SIG-M5 treated with dmso at 0.1 percent for 504 hours (cell line): ENCODE data around the gene NINJ2.

Experiments
- DNase-seq: peaks from one replicate; lab custom pipeline; 2025; ENCODE audit not compliant: unreplicated experiment; lab: John Stamatoyannopoulos, UW

Gene NINJ2

GRCh38 chr12:553216-554000 is 109.8 kb downstream of the NINJ2 start:
- no peak for DNase-seq

- no peak for DNase-seq
Measured at GRCh38 chr12:552466-552865, 110.8 kb downstream of the NINJ2 start.

- no peak for DNase-seq
Measured at GRCh38 chr12:550473-551260, 112.6 kb downstream of the NINJ2 start.

GRCh38 chr12:549476-550082 is 113.7 kb downstream of the NINJ2 start:
- DNase-seq: no peak

- no peak for DNase-seq
Measured at GRCh38 chr12:547883-548470, 115.3 kb downstream of the NINJ2 start.

GRCh38 chr12:546920-547845 is 116.1 kb downstream of the NINJ2 start:
- DNase-seq: peak; percentile 42

GRCh38 chr12:546265-546919 is 116.9 kb downstream of the NINJ2 start:
- peak; percentile 46 for DNase-seq

GRCh38 chr12:545835-546234 is 117.4 kb downstream of the NINJ2 start:
- DNase-seq: no peak

GRCh38 chr12:544941-545635 is 118.2 kb downstream of the NINJ2 start:
- no peak for DNase-seq

GRCh38 chr12:544142-544541 is 119.1 kb downstream of the NINJ2 start:
- DNase-seq: no peak

GRCh38 chr12:543114-543451 is 120.2 kb downstream of the NINJ2 start:
- no peak for DNase-seq

- no peak for DNase-seq
Measured at GRCh38 chr12:542395-543113, 120.7 kb downstream of the NINJ2 start.

- no peak for DNase-seq
Measured at GRCh38 chr12:541676-542324, 121.4 kb downstream of the NINJ2 start.

GRCh38 chr12:539540-540310 is 123.5 kb downstream of the NINJ2 start:
- no peak for DNase-seq

GRCh38 chr12:538731-539539 is 124.3 kb downstream of the NINJ2 start:
- no peak for DNase-seq

- DNase-seq: no peak
Measured at GRCh38 chr12:537772-538171, 125.5 kb downstream of the NINJ2 start.

- DNase-seq: no peak
Measured at GRCh38 chr12:536751-537245, 126.4 kb downstream of the NINJ2 start.
